Activated CD4-positive, alpha-beta T cell treated with anti-CD3 and anti-CD28 coated beads, Interleukin-2, Interleukin-6, amounts not matched to agents 100 ng/mL and 50 ng/mL, durations not matched to agents 16 hours and 8 hours (primary cell): Measurements from ENCODE around the gene PTTG1IP.
"Not testable (repeated sequence)": the region's sequence is repeated elsewhere in the genome, so short reads cannot be mapped to it uniquely, and the experiment has no call there.

Source experiments
- DNase-seq: peaks from one replicate; pipeline ENCODE4 v3.0.0-alpha.2; 2020

Gene PTTG1IP

GRCh38 chr21:44838951-44839350, 34.5 kb downstream of the PTTG1IP start:
- no peak for DNase-seq

- DNase-seq, result no peak
Measured at GRCh38 chr21:44838039-44838895, 35.2 kb downstream of the PTTG1IP start.

GRCh38 chr21:44837537-44837936, 36.0 kb downstream of the PTTG1IP start:
- no peak for DNase-seq

- no peak for DNase-seq
Measured at GRCh38 chr21:44836666-44837471, 36.6 kb downstream of the PTTG1IP start.

GRCh38 chr21:44836349-44836665, 37.2 kb downstream of the PTTG1IP start:
- DNase-seq, result no peak

- DNase-seq, result no peak
Measured at GRCh38 chr21:44835647-44835973, 37.9 kb downstream of the PTTG1IP start.

GRCh38 chr21:44834951-44835646, 38.4 kb downstream of the PTTG1IP start:
- no peak for DNase-seq

- DNase-seq, result no peak
Measured at GRCh38 chr21:44834231-44834950, 39.1 kb downstream of the PTTG1IP start.

- no peak for DNase-seq
Measured at GRCh38 chr21:44833663-44834062, 39.8 kb downstream of the PTTG1IP start.

GRCh38 chr21:44832516-44833255, 40.8 kb downstream of the PTTG1IP start:
- DNase-seq, result not testable (repeated sequence)

GRCh38 chr21:44831227-44831860, 42.1 kb downstream of the PTTG1IP start:
- no peak for DNase-seq

- no peak for DNase-seq
Measured at GRCh38 chr21:44829507-44830092, 43.9 kb downstream of the PTTG1IP start.

- no peak for DNase-seq
Measured at GRCh38 chr21:44828362-44829056, 45.0 kb downstream of the PTTG1IP start.

- DNase-seq, result no peak
Measured at GRCh38 chr21:44823179-44823660, 50.3 kb downstream of the PTTG1IP start.

GRCh38 chr21:44822484-44823178, 50.9 kb downstream of the PTTG1IP start:
- no peak for DNase-seq

GRCh38 chr21:44820851-44821250, 52.6 kb downstream of the PTTG1IP start:
- no peak for DNase-seq

- DNase-seq, result no peak
Measured at GRCh38 chr21:44819283-44820243, 53.9 kb downstream of the PTTG1IP start.

- DNase-seq, result no peak
Measured at GRCh38 chr21:44818640-44819011, 54.9 kb downstream of the PTTG1IP start.
